K562 (cell line): ENCODE results near the gene NMRK2. TPM values are rescaled to one million over a fixed set of nuclear protein-coding genes. Genes with fewer than 3 reads are reported as not detected.

ENCODE experiments used
- BRF1 ChIP-seq: IDR thresholded peaks from 3 replicates; pipeline ENCODE4 v1.6.1; 2011; ENCODE audit warnings: borderline replicate concordance, mild to moderate bottlenecking; ENCODE audit not compliant: insufficient read length; ENCODE audit errors: extremely low read depth
- CBX2 ChIP-seq: fragments of 200-600 bp; sonication (generic); IDR thresholded peaks from one replicate; pipeline ENCODE4 v1.6.1; 2012; ENCODE audit warnings: mild to moderate bottlenecking, low read length, inconsistent platforms; ENCODE audit not compliant: insufficient read depth, poor library complexity, severe bottlenecking
- CEBPZ ChIP-seq: fragments of 150-350 bp; IDR thresholded peaks from 2 replicates; pipeline ENCODE4 v1.6.1; 2014; ENCODE audit warnings: low read depth, mild to moderate bottlenecking, low read length, borderline replicate concordance
- E2F3 ChIP-seq: fragments of 250-450 bp; sonication (Bioruptor Pico); IDR thresholded peaks from 2 replicates; pipeline ENCODE4 v1.4.0; 2020; ENCODE audit warnings: mild to moderate bottlenecking
- EHMT2 ChIP-seq: fragments of 450-650 bp; IDR thresholded peaks from 2 replicates; pipeline ENCODE4 v1.6.1; 2018; ENCODE audit warnings: antibody characterized with exemption
- ELK3 ChIP-seq: fragments of 450-650 bp; formaldehyde crosslinking; IDR thresholded peaks from 2 replicates; pipeline ENCODE4 v1.4.0; 2020; ENCODE audit warnings: mild to moderate bottlenecking
- ETV5 ChIP-seq: sonication (generic); formaldehyde crosslinking; IDR thresholded peaks from 2 replicates; pipeline ENCODE4 v1.4.0; 2020; ENCODE audit warnings: low read depth, mild to moderate bottlenecking, missing genetic modification reagents
- GATAD2A ChIP-seq: fragments of 450-650 bp; IDR thresholded peaks from 2 replicates; pipeline ENCODE4 v1.6.1; 2017
- POLR2B ChIP-seq: fragments of 450-650 bp; IDR thresholded peaks from 2 replicates; pipeline ENCODE4 v1.6.1; 2018; ENCODE audit warnings: low read depth; ENCODE audit not compliant: partially characterized antibody
- TAF1 ChIP-seq: IDR thresholded peaks from 2 replicates; pipeline ENCODE4 v1.6.1; 2011; ENCODE audit warnings: mild to moderate bottlenecking, low read length, moderate library complexity; ENCODE audit not compliant: insufficient read depth, control insufficient read depth, severe bottlenecking; ENCODE audit errors: extremely low read depth
- TCFL5 ChIP-seq: fragments of 250-450 bp; sonication (Bioruptor Pico); conservative IDR thresholded peaks from 2 replicates; pipeline ENCODE4 v1.6.1; 2021; ENCODE audit warnings: mild to moderate bottlenecking, moderate library complexity, matching md5 sums
- VEZF1 ChIP-seq: fragments of 200-800 bp; sonication (Bioruptor generic); IDR thresholded peaks from 2 replicates; pipeline ENCODE4 v1.6.1; 2017; ENCODE audit warnings: missing genetic modification characterization, missing compliant biosample characterization
- XRCC3 ChIP-seq: fragments of 450-650 bp; IDR thresholded peaks from 2 replicates; pipeline ENCODE4 v1.6.1; 2017; ENCODE audit warnings: mild to moderate bottlenecking, moderate library complexity
- ZFX ChIP-seq: sonication (generic); formaldehyde crosslinking; IDR thresholded peaks from 2 replicates; pipeline ENCODE4 v1.8.0; 2022; ENCODE audit warnings: mild to moderate bottlenecking, missing genetic modification reagents, moderate library complexity
- ZNF121 ChIP-seq: sonication (generic); formaldehyde crosslinking; conservative IDR thresholded peaks from 2 replicates; pipeline ENCODE4 v1.8.0; 2022; ENCODE audit warnings: missing genetic modification reagents
- ZNF175 ChIP-seq: fragments of 200-800 bp; sonication (Bioruptor generic); IDR thresholded peaks from 2 replicates; pipeline ENCODE4 v1.6.1; 2016; ENCODE audit warnings: low read depth, mild to moderate bottlenecking, missing genetic modification characterization, missing compliant biosample characterization
- ZNF431 ChIP-seq: sonication (generic); formaldehyde crosslinking; IDR thresholded peaks from 2 replicates; pipeline ENCODE4 v1.8.0; 2022; ENCODE audit warnings: mild to moderate bottlenecking, missing genetic modification reagents
- ZNF592 ChIP-seq: fragments of 450-650 bp; IDR thresholded peaks from 2 replicates; pipeline ENCODE4 v1.6.1; 2017; ENCODE audit warnings: antibody characterized with exemption, mild to moderate bottlenecking
- ZNF717 ChIP-seq: fragments of 250-450 bp; sonication (Bioruptor Pico); IDR thresholded peaks from 2 replicates; pipeline ENCODE4 v1.5.0; 2021
- polyA plus RNA-seq, 8 experiments: library from polyadenylated mRNA; depleted of rRNA in 4 of 8; stranded (reverse) in 5 of 8; unstranded in 3 of 8; fragments of >200 nt; fragmentation: Nextera tagmentation in 2 of 8; fragmentation: Illumina TruSeq in 1 of 8; extraction: Ambion mirVana in 2 of 8; extraction: Trizol in 1 of 8; gene quantifications; 2 replicates each; pipeline versions ENCODE4 v1.2.1 to v1.2.3, GENCODE V29; 2011 to 2014; ENCODE audit warnings: inconsistent platforms in 1 of 8, missing spikeins in 1 of 8
- total RNA-seq, 7 experiments: library from RNA; depleted of rRNA in 6 of 7; stranded (reverse); fragments of >200 nt in 6 of 7; fragmentation: Illumina TruSeq in 2 of 7; extraction: Trizol in 2 of 7; gene quantifications; 2 replicates each; pipeline versions ENCODE4 v1.2.1 to v1.2.3, GENCODE V29; 2011 to 2021; ENCODE audit warnings: low replicate concordance in 1 of 7

NMRK2 gene
- total and polyA plus RNA-seq, 9 of the 15 experiments (the other 6 are each of a cell fraction or from before 2014, with no cell fraction given) = not detected

- TF ChIP-seq CEBPZ (no peak), EHMT2 (no peak), TCFL5 (CRISPR knock-in tag) (no peak), TAF1 (no peak), BRF1 (no peak), VEZF1 (CRISPR knock-in tag) (no peak), ZNF431 (CRISPR knock-in tag) (no peak), GATAD2A (no peak), XRCC3 (no peak), ZNF592 (no peak), ELK3 (CRISPR knock-in tag) (no peak), ZNF717 (no peak), CBX2 (no peak), ZNF175 (CRISPR knock-in tag) (no peak), ZNF121 (CRISPR knock-in tag) (no peak), ETV5 (CRISPR knock-in tag) (no peak), ZFX (no peak), POLR2B (no peak), E2F3 (CRISPR knock-in tag) (no peak)
These were observed 51.2 kb downstream of the NMRK2 start (continued) for GRCh38 chr19:3983936-3984583.
